Panc1 (cell line): ENCODE data around the gene AEN.

Experiments
- POLR2AphosphoS5 ChIP-seq: IDR thresholded peaks from 2 replicates; pipeline ENCODE4 v1.6.1; 2012; ENCODE audit warnings: mild to moderate bottlenecking, low read depth, low read length, moderate library complexity
- SIN3A ChIP-seq: IDR thresholded peaks from 2 replicates; pipeline ENCODE4 v1.6.1; 2012; ENCODE audit warnings: low read depth, mild to moderate bottlenecking, low read length, moderate library complexity, borderline replicate concordance; ENCODE audit not compliant: insufficient read depth
- TCF7L2 ChIP-seq: IDR thresholded peaks from 2 replicates; pipeline ENCODE4 v1.6.1; 2011; ENCODE audit warnings: mild to moderate bottlenecking, low read depth, low read length, inconsistent platforms
- TF ChIP-seq, protein P1 (sequence below): fragments of 450-650 bp; IDR thresholded peaks from 2 replicates; pipeline ENCODE4 v1.5.1; 2017; ENCODE audit warnings: mild to moderate bottlenecking
- TF ChIP-seq, protein P2 (sequence below), 2 experiments: IDR thresholded peaks; 2 replicates each; pipeline ENCODE4 v1.6.1; 2011 to 2012; ENCODE audit warnings: low read depth in 2 of 2, control low read depth in 1 of 2, low read length in 1 of 2, mild to moderate bottlenecking in 1 of 2, moderate library complexity in 1 of 2; ENCODE audit not compliant: insufficient read depth in 1 of 2

DNA sequence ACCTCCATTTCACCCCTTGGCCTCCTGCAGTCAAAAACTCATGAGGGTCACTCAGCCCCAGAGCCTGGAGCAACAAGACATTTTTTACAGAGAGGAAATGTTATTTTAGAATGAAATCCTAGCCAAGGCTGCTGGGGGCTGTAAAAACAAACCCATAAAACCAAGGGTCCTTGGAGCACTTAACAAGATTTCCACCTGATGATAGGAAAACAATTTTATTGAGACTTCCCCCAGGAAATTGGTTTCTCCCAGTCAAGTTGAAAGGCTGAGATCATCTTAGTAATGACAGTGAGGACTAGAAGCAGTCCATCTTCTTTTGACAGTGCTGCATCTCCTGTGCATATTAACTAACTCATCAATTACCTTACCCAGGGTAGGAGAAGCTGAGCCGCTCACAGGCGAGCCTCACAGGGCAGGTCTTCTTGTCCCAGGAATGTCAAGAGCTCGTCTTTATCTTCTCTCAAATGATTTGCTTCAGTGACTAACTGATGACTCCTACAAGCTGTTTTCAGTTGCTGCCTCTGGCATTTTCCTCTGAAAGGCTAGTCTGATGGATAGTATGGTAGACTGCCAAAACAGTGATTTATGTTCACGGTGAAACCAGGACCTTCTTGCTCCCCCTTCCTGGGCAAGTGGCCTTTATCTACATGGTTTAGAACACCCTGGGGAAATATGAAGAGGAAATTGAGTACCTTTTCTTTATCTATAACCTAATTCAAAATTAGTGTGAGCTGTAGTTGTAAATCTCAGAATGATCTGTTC, 34.6 kb upstream of the AEN start:
- TF ChIP-seq, protein P1, sequence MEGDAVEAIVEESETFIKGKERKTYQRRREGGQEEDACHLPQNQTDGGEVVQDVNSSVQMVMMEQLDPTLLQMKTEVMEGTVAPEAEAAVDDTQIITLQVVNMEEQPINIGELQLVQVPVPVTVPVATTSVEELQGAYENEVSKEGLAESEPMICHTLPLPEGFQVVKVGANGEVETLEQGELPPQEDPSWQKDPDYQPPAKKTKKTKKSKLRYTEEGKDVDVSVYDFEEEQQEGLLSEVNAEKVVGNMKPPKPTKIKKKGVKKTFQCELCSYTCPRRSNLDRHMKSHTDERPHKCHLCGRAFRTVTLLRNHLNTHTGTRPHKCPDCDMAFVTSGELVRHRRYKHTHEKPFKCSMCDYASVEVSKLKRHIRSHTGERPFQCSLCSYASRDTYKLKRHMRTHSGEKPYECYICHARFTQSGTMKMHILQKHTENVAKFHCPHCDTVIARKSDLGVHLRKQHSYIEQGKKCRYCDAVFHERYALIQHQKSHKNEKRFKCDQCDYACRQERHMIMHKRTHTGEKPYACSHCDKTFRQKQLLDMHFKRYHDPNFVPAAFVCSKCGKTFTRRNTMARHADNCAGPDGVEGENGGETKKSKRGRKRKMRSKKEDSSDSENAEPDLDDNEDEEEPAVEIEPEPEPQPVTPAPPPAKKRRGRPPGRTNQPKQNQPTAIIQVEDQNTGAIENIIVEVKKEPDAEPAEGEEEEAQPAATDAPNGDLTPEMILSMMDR = no peak
- no peak for TF ChIP-seq POLR2AphosphoS5
- TF ChIP-seq, protein P2, sequence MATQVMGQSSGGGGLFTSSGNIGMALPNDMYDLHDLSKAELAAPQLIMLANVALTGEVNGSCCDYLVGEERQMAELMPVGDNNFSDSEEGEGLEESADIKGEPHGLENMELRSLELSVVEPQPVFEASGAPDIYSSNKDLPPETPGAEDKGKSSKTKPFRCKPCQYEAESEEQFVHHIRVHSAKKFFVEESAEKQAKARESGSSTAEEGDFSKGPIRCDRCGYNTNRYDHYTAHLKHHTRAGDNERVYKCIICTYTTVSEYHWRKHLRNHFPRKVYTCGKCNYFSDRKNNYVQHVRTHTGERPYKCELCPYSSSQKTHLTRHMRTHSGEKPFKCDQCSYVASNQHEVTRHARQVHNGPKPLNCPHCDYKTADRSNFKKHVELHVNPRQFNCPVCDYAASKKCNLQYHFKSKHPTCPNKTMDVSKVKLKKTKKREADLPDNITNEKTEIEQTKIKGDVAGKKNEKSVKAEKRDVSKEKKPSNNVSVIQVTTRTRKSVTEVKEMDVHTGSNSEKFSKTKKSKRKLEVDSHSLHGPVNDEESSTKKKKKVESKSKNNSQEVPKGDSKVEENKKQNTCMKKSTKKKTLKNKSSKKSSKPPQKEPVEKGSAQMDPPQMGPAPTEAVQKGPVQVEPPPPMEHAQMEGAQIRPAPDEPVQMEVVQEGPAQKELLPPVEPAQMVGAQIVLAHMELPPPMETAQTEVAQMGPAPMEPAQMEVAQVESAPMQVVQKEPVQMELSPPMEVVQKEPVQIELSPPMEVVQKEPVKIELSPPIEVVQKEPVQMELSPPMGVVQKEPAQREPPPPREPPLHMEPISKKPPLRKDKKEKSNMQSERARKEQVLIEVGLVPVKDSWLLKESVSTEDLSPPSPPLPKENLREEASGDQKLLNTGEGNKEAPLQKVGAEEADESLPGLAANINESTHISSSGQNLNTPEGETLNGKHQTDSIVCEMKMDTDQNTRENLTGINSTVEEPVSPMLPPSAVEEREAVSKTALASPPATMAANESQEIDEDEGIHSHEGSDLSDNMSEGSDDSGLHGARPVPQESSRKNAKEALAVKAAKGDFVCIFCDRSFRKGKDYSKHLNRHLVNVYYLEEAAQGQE (IDR thresholded peaks at IDR 0.05; ENCODE audit: insufficient read depth in 1 of 2, low read depth in 2 of 2, low read length in 1 of 2) = no peak
- TF ChIP-seq SIN3A = no peak
- no peak for TF ChIP-seq TCF7L2
